A673 (cell line): ENCODE data around the gene PRG3. TPM values are rescaled to one million over a fixed set of nuclear protein-coding genes. Genes with fewer than 3 reads are reported as not detected.
"Not testable (repeated sequence)": the region's sequence is repeated elsewhere in the genome, so short reads cannot be mapped to it uniquely, and the experiment has no call there.

Experiments used
- BruUV-seq: library from RNA; stranded (reverse); fragments of 400-500 nt; replicated peaks from 2 replicates; lab custom pipeline; 2021; lab: Mats Ljungman, UMichigan
- CTCF ChIA-PET: fragments of 300-600 bp; sonication (Branson Sonifier 250); formaldehyde crosslinking; loops from one replicate; lab custom pipeline; 2022; ENCODE audit warnings: antibody characterized with exemption; lab: Charles Lee
- POLR2A ChIA-PET: fragments of 300-600 bp; sonication (Branson Sonifier 250); formaldehyde crosslinking; loops from one replicate; lab custom pipeline; 2022; ENCODE audit warnings: antibody characterized with exemption; ENCODE audit not compliant: low non-redundant PET; lab: Charles Lee
- DNase-seq: peaks from one replicate; pipeline ENCODE4 v3.0.0-alpha.2; 2015; ENCODE audit warnings: low spot score
- H3K27ac ChIP-seq: fragments of 200-600 bp; sonication (generic); 2 replicates; pipeline ENCODE4 v1.5.1; 2016; ENCODE audit warnings: mixed run types, low read depth, mild to moderate bottlenecking, mixed read lengths, antibody characterized with exemption, low read length; ENCODE audit not compliant: poor library complexity, severe bottlenecking
- H3K27me3 ChIP-seq: fragments of 200-600 bp; sonication (generic); replicated peaks from 2 replicates; pipeline ENCODE4 v1.6.1; 2017; ENCODE audit warnings: mixed run types, low read depth, mild to moderate bottlenecking, mixed read lengths, antibody characterized with exemption, low read length; ENCODE audit not compliant: insufficient read depth, poor library complexity
- H3K36me3 ChIP-seq: fragments of 200-600 bp; sonication (generic); 2 replicates; pipeline ENCODE4 v1.6.1; 2016; ENCODE audit warnings: mixed run types, mild to moderate bottlenecking, mixed read lengths, antibody characterized with exemption, low read length; ENCODE audit not compliant: insufficient read depth, poor library complexity, severe bottlenecking
- H3K4me1 ChIP-seq: fragments of 200-600 bp; sonication (generic); 2 replicates; pipeline ENCODE4 v1.6.1; 2017; ENCODE audit warnings: mixed run types, mild to moderate bottlenecking, mixed read lengths, antibody characterized with exemption, low read length; ENCODE audit not compliant: insufficient read depth, poor library complexity, severe bottlenecking
- H3K4me3 ChIP-seq: fragments of 200-600 bp; sonication (generic); 2 replicates; pipeline ENCODE4 v1.5.1; 2016; ENCODE audit warnings: low read depth, mixed run types, mild to moderate bottlenecking, mixed read lengths, low read length; ENCODE audit not compliant: poor library complexity, severe bottlenecking
- H3K9me3 ChIP-seq: fragments of 200-600 bp; sonication (generic); 2 replicates; pipeline ENCODE4 v1.6.1; 2016; ENCODE audit warnings: mixed run types, low read depth, mild to moderate bottlenecking, mixed read lengths, antibody characterized with exemption, low read length; ENCODE audit not compliant: poor library complexity, severe bottlenecking
- CTCF ChIP-seq: fragments of 300-800, 200-600 bp; sonication (generic); conservative IDR thresholded peaks from 2 replicates; pipeline ENCODE4 v1.5.1; 2017; ENCODE audit warnings: low read depth, mild to moderate bottlenecking, antibody characterized with exemption, low read length, moderate library complexity, mixed read lengths
- EZH2 ChIP-seq: fragments of 200-600 bp; sonication (generic); IDR thresholded peaks from 2 replicates; pipeline ENCODE4 v1.6.1; 2017; ENCODE audit warnings: borderline replicate concordance, low read depth, mild to moderate bottlenecking, mixed read lengths, antibody characterized with exemption, low read length; ENCODE audit not compliant: poor library complexity, severe bottlenecking
- intact Hi-C: fragments of 100-400 bp; cut with micrococcal nuclease; formaldehyde crosslinking; loops from one replicate; pipeline ENCODE4 v1.10.0; 2022; ENCODE audit not compliant: unreplicated experiment
- total RNA-seq: library from RNA; stranded (reverse); gene quantifications from 2 replicates; pipeline ENCODE4 v1.2.3, GENCODE V29; 2021

The PRG3 gene
- total RNA-seq, 1 experiment from 2014 or later: not detected

- no peak overlapping the region for H3K27ac ChIP-seq
- H3K4me1 ChIP-seq: no peaks in the 10 kb centered on the region
- TF ChIP-seq CTCF (no peak), EZH2 (no peak)
- no peak overlapping the region for H3K4me3 ChIP-seq
- no peak for DNase-seq
- intact Hi-C loops: no loop called here
- H3K9me3 ChIP-seq: no peaks in the 10 kb centered on the region
- H3K36me3 ChIP-seq: peaks cover 18% of the 10 kb centered on the region
- POLR2A ChIA-PET: no interaction called here
- no TSS peak for BruUV-seq
- CTCF ChIA-PET: no interaction called here
- no peaks in the 10 kb centered on the region for H3K27me3 ChIP-seq
Measured at GRCh38 chr11:57405271-57405860, 24.4 kb upstream of the PRG3 start.

GRCh38 chr11:57403802-57404147, 22.8 kb upstream of the PRG3 start:
- Histone ChIP-seq H3K36me3 (peaks cover 10% of the 10 kb centered on the region), H3K4me3 (no peak overlapping the region), H3K27ac (no peak overlapping the region), H3K27me3 (no peaks in the 10 kb centered on the region), H3K9me3 (no peaks in the 10 kb centered on the region), H3K4me1 (no peaks in the 10 kb centered on the region)
- no peak for TF ChIP-seq EZH2
- no peak for TF ChIP-seq CTCF
- no peak for DNase-seq
- POLR2A ChIA-PET: no interaction called here
- no TSS peak for BruUV-seq
- CTCF ChIA-PET: no interaction called here
- intact Hi-C loops: no loop called here

- H3K4me3 ChIP-seq, intact Hi-C loops, BruUV-seq, H3K27ac ChIP-seq, H3K27me3 ChIP-seq, H3K4me1 ChIP-seq, DNase-seq, H3K9me3 ChIP-seq: not testable (repeated sequence)
- ChIA-PET POLR2A (interaction anchor here (0.6 kb wide), 1 partner anchor 55 kb away, joined by 5 read pairs; no protein-coding TSS in a partner anchor), CTCF (interaction anchor here (0.7 kb wide), 1 partner anchor 211 kb away, joined by 3 read pairs; no protein-coding TSS in a partner anchor)
- H3K36me3 ChIP-seq: peaks cover 10% of the 10 kb centered on the region
Measured at GRCh38 chr11:57403003-57403801, 22.3 kb upstream of the PRG3 start.
